HFFc6 (cell line): ENCODE data around the gene DLG2. TPM values are rescaled to one million over a fixed set of nuclear protein-coding genes. Genes with fewer than 3 reads are reported as not detected.

Source experiments
- DNase-seq: peaks from one replicate; pipeline ENCODE4 v3.0.0-alpha.2; 2018
- H3K27ac Mint-ChIP-seq: 2 replicates; pipeline ENCODE4 v1.8.0; 2020; ENCODE audit warnings: mild to moderate bottlenecking, mixed read lengths
- H3K27me3 Mint-ChIP-seq: 2 replicates; pipeline ENCODE4 v1.8.0; 2021; ENCODE audit warnings: mild to moderate bottlenecking, moderate library complexity, mixed read lengths; ENCODE audit not compliant: insufficient read depth
- H3K36me3 Mint-ChIP-seq: 2 replicates; pipeline ENCODE4 v1.8.0; 2021; ENCODE audit warnings: low read depth, mixed read lengths
- H3K4me1 Mint-ChIP-seq: 2 replicates; pipeline ENCODE4 v1.8.0; 2020; ENCODE audit warnings: low read depth, mixed read lengths
- H3K4me3 Mint-ChIP-seq: 2 replicates; pipeline ENCODE4 v1.8.0; 2020; ENCODE audit warnings: mild to moderate bottlenecking, moderate library complexity, mixed read lengths
- H3K9me3 Mint-ChIP-seq: 2 replicates; pipeline ENCODE4 v1.8.0; 2020; ENCODE audit warnings: mild to moderate bottlenecking, mixed read lengths
- total RNA-seq, 6 experiments: library from RNA; stranded (reverse); fragmentation: NEBNext Ultra II Directional; extraction: Animal tissue kit (Norgen Biotek cat#: 25700); gene quantifications; 2 replicates in 1 of 6; 3 replicates in 5 of 6; pipeline ENCODE4 v1.2.3, GENCODE V29; 2021
- TF ChIP-seq, protein P1 (sequence below): fragments of 200-600 bp; sonication (generic); IDR thresholded peaks from 2 replicates; pipeline ENCODE4 v1.5.0; 2021; ENCODE audit warnings: antibody characterized with exemption, mild to moderate bottlenecking

DLG2 gene
- total RNA-seq, 6 experiments from 2014 or later = 0.39 to 1.00 (median 0.80) TPM; not detected in 1

DNA sequence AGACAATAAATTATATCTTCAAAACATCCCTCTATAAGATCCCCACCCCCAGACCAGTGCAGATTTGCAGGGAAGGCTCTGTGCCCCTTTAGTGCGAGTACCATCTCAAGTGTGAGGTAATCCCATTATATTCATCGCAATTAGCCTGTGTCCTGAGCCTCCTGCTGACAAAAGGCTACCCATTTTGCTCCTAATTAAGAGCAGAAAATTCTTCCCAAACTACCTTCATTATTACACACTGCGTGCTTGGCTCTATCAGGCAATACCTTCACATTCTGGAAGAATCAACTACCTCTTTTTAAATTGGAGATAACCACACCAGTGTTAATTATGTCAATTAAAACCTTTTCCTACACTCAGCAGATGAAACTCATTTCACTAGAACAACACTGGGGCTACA is 1207.5 kb downstream of the DLG2 start:
- DNase-seq = no peak
- TF ChIP-seq, protein P1, sequence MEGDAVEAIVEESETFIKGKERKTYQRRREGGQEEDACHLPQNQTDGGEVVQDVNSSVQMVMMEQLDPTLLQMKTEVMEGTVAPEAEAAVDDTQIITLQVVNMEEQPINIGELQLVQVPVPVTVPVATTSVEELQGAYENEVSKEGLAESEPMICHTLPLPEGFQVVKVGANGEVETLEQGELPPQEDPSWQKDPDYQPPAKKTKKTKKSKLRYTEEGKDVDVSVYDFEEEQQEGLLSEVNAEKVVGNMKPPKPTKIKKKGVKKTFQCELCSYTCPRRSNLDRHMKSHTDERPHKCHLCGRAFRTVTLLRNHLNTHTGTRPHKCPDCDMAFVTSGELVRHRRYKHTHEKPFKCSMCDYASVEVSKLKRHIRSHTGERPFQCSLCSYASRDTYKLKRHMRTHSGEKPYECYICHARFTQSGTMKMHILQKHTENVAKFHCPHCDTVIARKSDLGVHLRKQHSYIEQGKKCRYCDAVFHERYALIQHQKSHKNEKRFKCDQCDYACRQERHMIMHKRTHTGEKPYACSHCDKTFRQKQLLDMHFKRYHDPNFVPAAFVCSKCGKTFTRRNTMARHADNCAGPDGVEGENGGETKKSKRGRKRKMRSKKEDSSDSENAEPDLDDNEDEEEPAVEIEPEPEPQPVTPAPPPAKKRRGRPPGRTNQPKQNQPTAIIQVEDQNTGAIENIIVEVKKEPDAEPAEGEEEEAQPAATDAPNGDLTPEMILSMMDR = no peak
- Mint-ChIP-seq H3K4me3 (no peak overlapping the region), H3K4me1 (no peaks in the 10 kb centered on the region), H3K27ac (no peak overlapping the region), H3K9me3 (peaks cover 24% of the 10 kb centered on the region), H3K27me3 (no peaks in the 10 kb centered on the region; the same call in 1 of the 2 replicates), H3K36me3 (no peaks in the 10 kb centered on the region)

DNA sequence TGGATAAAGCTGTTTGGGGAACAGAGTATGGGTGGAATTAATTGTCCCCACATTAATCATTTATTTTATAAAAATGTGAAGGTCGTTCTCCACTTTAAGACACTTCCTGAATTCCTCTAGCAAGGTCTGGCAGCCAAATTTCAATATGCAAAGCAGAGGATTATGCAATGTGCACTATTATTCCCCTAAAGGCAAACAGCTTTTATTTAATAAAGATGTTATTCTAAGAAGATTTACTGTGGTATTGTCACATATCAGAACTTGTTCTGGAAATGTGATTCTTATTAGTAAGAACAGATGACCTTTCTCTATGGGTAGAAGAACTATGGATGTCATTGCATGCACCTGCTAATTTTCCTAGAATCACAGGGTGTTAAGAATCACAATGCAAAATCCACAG is 1212.2 kb downstream of the DLG2 start:
- Mint-ChIP-seq H3K4me3 (no peak overlapping the region), H3K27me3 (no peaks in the 10 kb centered on the region; the same call in 1 of the 2 replicates), H3K4me1 (no peaks in the 10 kb centered on the region), H3K36me3 (no peaks in the 10 kb centered on the region), H3K27ac (no peak overlapping the region), H3K9me3 (peaks cover 25% of the 10 kb centered on the region)
- TF ChIP-seq, protein P1 = no peak
- no peak for DNase-seq

DNA sequence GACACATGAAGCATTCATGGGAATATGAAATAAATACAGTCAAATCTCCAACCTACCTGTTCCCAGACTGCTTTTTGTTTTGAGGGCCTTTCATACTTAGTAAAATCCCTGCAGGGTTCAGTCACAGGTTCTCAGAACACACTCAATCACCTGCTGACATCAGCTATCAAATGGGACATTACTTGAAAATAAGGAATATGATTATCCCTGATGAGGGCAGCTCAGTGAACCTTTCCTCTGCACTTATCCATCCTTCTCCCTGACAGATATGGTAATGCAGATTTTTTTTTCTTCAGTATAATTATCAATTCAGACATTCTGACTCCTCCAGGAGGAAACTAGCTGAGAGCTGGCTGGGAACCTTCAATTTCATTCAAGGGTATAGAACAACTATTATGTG is 1213.6 kb downstream of the DLG2 start:
- H3K36me3 Mint-ChIP-seq = no peaks in the 10 kb centered on the region
- H3K9me3 Mint-ChIP-seq = peaks cover 28% of the 10 kb centered on the region
- DNase-seq = no peak
- no peaks in the 10 kb centered on the region for H3K27me3 Mint-ChIP-seq
- TF ChIP-seq, protein P1 = no peak
- no peak overlapping the region for H3K4me3 Mint-ChIP-seq
- H3K4me1 Mint-ChIP-seq = no peaks in the 10 kb centered on the region
- H3K27ac Mint-ChIP-seq = no peak overlapping the region

DNA sequence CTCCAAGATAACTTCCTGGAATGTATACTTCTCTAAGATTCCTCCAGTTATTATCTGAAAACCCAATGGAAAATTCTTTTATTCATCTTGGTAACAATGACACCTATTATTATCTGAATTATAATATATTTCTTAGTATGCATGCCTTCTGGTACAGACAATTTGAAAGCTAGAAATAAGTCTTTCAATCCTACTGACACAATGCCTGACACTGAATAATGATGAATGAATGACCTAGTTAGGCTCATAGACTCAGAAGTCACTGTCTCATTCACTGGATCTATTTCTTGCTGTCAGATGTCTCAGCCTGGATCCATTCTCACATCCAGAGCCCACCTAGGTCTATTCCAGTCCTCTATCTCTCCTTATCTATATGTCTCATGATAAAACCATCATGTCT is 1214.3 kb downstream of the DLG2 start:
- H3K9me3 Mint-ChIP-seq = peaks cover 27% of the 10 kb centered on the region
- no peak for DNase-seq
- TF ChIP-seq, protein P1 = no peak
- H3K27ac Mint-ChIP-seq = no peak overlapping the region
- H3K27me3 Mint-ChIP-seq = no peaks in the 10 kb centered on the region
- no peak overlapping the region for H3K4me3 Mint-ChIP-seq
- H3K36me3 Mint-ChIP-seq = no peaks in the 10 kb centered on the region
- no peaks in the 10 kb centered on the region for H3K4me1 Mint-ChIP-seq

DNA sequence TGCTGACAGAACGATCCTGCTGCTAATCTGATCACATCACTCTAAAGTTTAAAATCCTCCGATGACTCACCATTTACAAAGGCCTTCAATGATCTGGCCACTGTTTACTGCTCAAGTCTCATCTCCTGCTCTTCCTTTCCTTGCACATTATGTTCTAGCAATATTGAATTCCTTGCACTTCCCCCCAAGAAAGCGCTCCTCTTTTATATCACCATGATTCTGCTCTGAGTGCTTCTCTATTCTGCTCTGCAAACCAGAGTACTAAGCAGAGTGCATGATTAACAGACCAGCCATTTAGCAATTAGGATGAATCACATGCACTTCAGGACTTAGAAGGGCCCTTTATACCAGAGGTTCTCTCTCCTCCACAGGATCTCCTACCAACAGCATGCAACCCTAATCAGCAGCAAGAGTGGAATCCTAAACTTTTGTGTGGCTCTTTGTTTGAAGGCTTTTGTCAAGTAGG is 1218.2 kb downstream of the DLG2 start:
- no peak overlapping the region for H3K4me3 Mint-ChIP-seq
- TF ChIP-seq, protein P1 = no peak
- H3K9me3 Mint-ChIP-seq = peaks cover 30% of the 10 kb centered on the region
- no peaks in the 10 kb centered on the region for H3K36me3 Mint-ChIP-seq
- no peak for DNase-seq
- no peaks in the 10 kb centered on the region for H3K4me1 Mint-ChIP-seq
- H3K27me3 Mint-ChIP-seq = no peaks in the 10 kb centered on the region; the same call in 1 of the 2 replicates
- no peak overlapping the region for H3K27ac Mint-ChIP-seq

DNA sequence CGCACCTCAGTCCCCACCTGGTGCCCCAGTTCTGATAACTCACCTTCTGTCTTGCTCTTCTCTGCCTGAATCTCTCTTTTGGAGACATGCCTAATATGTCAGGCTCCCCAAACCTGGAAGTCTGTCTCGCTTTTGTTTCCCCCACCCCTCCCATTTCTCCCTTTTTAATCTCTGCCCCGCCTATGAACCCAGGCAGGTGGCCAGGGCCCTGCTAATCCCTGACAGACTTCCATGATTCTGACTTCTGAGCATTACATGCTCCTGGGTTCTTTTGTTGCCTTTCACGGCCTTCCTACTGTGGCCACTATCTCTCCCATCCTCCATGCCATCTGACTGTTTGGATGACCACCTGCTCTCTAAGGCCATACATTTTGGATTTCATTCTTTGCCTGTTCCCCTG is 1220.1 kb downstream of the DLG2 start:
- no peaks in the 10 kb centered on the region for H3K36me3 Mint-ChIP-seq

More for the DNA sequence above, 1220.1 kb downstream of the DLG2 start:
- Mint-ChIP-seq H3K4me3 (no peak overlapping the region), H3K9me3 (peaks cover 31% of the 10 kb centered on the region), H3K27ac (no peak overlapping the region), H3K4me1 (no peaks in the 10 kb centered on the region), H3K27me3 (no peaks in the 10 kb centered on the region; the same call in 1 of the 2 replicates)
- TF ChIP-seq, protein P1 = no peak
- DNase-seq = no peak
